GM06990 (cell line): ENCODE measurements around the gene LRRC8E.

Source experiments
- DNase-seq: peaks from one replicate; pipeline ENCODE4 v3.0.0-alpha.2; 2011; ENCODE audit not compliant: insufficient read length; ENCODE audit errors: extremely low read depth
- H3K27me3 ChIP-seq: replicated peaks from 2 replicates; pipeline ENCODE4 v1.6.0; 2011; ENCODE audit warnings: low read length; ENCODE audit not compliant: control insufficient read depth, insufficient read depth
- H3K36me3 ChIP-seq: 2 replicates; pipeline ENCODE4 v1.5.1; 2011; ENCODE audit warnings: low read length; ENCODE audit not compliant: control insufficient read depth, insufficient read depth
- H3K4me3 ChIP-seq: replicated peaks from 2 replicates; pipeline ENCODE4 v1.5.1; 2011; ENCODE audit warnings: low read depth, mild to moderate bottlenecking, control low read depth, low read length
- CTCF ChIP-seq: IDR thresholded peaks from 2 replicates; pipeline ENCODE4 v1.5.1; 2011; ENCODE audit warnings: low read length, control low read depth, mild to moderate bottlenecking, inconsistent platforms; ENCODE audit not compliant: insufficient read depth, poor library complexity, severe bottlenecking

The LRRC8E gene

GRCh38 chr19:7873304-7874075 is 14.8 kb upstream of the LRRC8E start:
- no peaks in the 10 kb centered on the region for H3K36me3 ChIP-seq
- H3K27me3 ChIP-seq = no peaks in the 10 kb centered on the region; the same call in 1 of the 2 replicates
- H3K4me3 ChIP-seq = no peak overlapping the region
- no peak for DNase-seq
- no peak for TF ChIP-seq CTCF

GRCh38 chr19:7874076-7874896 is 14.0 kb upstream of the LRRC8E start, which contains the start of gene PRR36:
Gene PRR36 (minus strand): TSS chr19:7874390. CDS start chr19:7873689, 701 bp downstream.
- no peak for DNase-seq
- no peak for TF ChIP-seq CTCF
- Histone ChIP-seq H3K27me3 (no peaks in the 10 kb centered on the region; the same call in 1 of the 2 replicates), H3K36me3 (no peaks in the 10 kb centered on the region), H3K4me3 (peak within 1 kb of the TSS; percentile 18; the same call in 1 of the 2 replicates)

- H3K36me3 ChIP-seq = no peaks in the 10 kb centered on the region
- no peak overlapping the region for H3K4me3 ChIP-seq
- no peaks in the 10 kb centered on the region; the same call in 1 of the 2 replicates for H3K27me3 ChIP-seq
- DNase-seq = no peak
- TF ChIP-seq CTCF = no peak
These were observed 13.4 kb upstream of the LRRC8E start for GRCh38 chr19:7874897-7875273.

GRCh38 chr19:7877249-7877836 is 11.0 kb upstream of the LRRC8E start:
- TF ChIP-seq CTCF = no peak
- Histone ChIP-seq H3K4me3 (no peak overlapping the region), H3K27me3 (no peaks in the 10 kb centered on the region), H3K36me3 (no peaks in the 10 kb centered on the region)
- DNase-seq = no peak

GRCh38 chr19:7879111-7879807 is 9.1 kb upstream of the LRRC8E start:
- no peak for TF ChIP-seq CTCF
- no peak for DNase-seq
- H3K27me3 ChIP-seq = no peaks in the 10 kb centered on the region

More at GRCh38 chr19:7879111-7879807, 9.1 kb upstream of the LRRC8E start:
- no peak overlapping the region for H3K4me3 ChIP-seq
- H3K36me3 ChIP-seq = no peaks in the 10 kb centered on the region
